IMR-90 (cell line): Measurements from ENCODE around the gene IFNA14. TPM values are rescaled to one million over a fixed set of nuclear protein-coding genes. Genes with fewer than 3 reads are reported as not detected.

Experiments used
- ATAC-seq: fragments of 200-7000 bp; cut with Tn5 transposase; 2 replicates; pipeline ENCODE4 v1.9.1; 2020; ENCODE audit warnings: low read depth, mild to moderate bottlenecking, moderate library complexity
- BruUV-seq: library from RNA; stranded (reverse); fragments of 400-500 nt; replicated peaks from 2 replicates; lab custom pipeline; 2021; lab: Mats Ljungman, UMichigan
- CTCF ChIA-PET: fragments of 300-600 bp; formaldehyde crosslinking; extraction: SDS; loops from one replicate; lab custom pipeline; 2021; ENCODE audit warnings: antibody characterized with exemption; lab: Yijun Ruan, JAX
- POLR2A ChIA-PET: fragments of 300-600 bp; sonication (Branson Sonifier 250); formaldehyde crosslinking; loops from one replicate; lab custom pipeline; 2022; ENCODE audit warnings: antibody characterized with exemption; ENCODE audit not compliant: unreplicated experiment; lab: Charles Lee
- DNase-seq: peaks from one replicate; pipeline ENCODE4 v3.0.0; 2013
- H2AFZ ChIP-seq: replicated peaks from 2 replicates; pipeline ENCODE3; 2013; ENCODE audit warnings: low read length, mild to moderate bottlenecking; ENCODE audit not compliant: poor library complexity
- H2AK5ac ChIP-seq: 2 replicates; pipeline ENCODE4 v1.6.1; 2013; ENCODE audit warnings: low read depth, low read length, inconsistent platforms
- H2AK9ac ChIP-seq: replicated peaks from 2 replicates; pipeline ENCODE3; 2013; ENCODE audit warnings: mild to moderate bottlenecking, low read depth, low read length, moderate library complexity; ENCODE audit not compliant: poor library complexity
- H2BK120ac ChIP-seq: 2 replicates; pipeline ENCODE4 v1.6.1; 2013; ENCODE audit warnings: low read depth, low read length, inconsistent platforms
- H2BK15ac ChIP-seq: 3 replicates; pipeline ENCODE4 v1.6.1; 2013; ENCODE audit warnings: low read depth, low read length, inconsistent platforms
- H2BK20ac ChIP-seq: 2 replicates; pipeline ENCODE4 v1.6.1; 2013; ENCODE audit warnings: low read depth, mild to moderate bottlenecking, inconsistent platforms, low read length, moderate library complexity
- H2BK5ac ChIP-seq: 2 replicates; pipeline ENCODE4 v1.6.1; 2013; ENCODE audit warnings: mild to moderate bottlenecking, low read depth, low read length, inconsistent platforms; ENCODE audit not compliant: poor library complexity, severe bottlenecking
- H3K14ac ChIP-seq: replicated peaks from 2 replicates; pipeline ENCODE4 v1.6.1; 2013; ENCODE audit warnings: low read depth, low read length, inconsistent platforms
- H3K18ac ChIP-seq: 2 replicates; pipeline ENCODE4 v1.6.1; 2013; ENCODE audit warnings: low read depth, low read length, control low read depth
- H3K23ac ChIP-seq: 2 replicates; pipeline ENCODE4 v1.6.1; 2013; ENCODE audit warnings: low read depth, low read length, inconsistent platforms
- H3K27ac ChIP-seq: 2 replicates; pipeline ENCODE4 v1.5.1; 2013; ENCODE audit warnings: mild to moderate bottlenecking, control low read depth, low read length; ENCODE audit not compliant: insufficient read depth
- H3K27me3 ChIP-seq: 2 replicates; pipeline ENCODE4 v1.6.1; 2013; ENCODE audit warnings: low read length; ENCODE audit not compliant: control insufficient read depth, insufficient read depth
- H3K36me3 ChIP-seq: 2 replicates; pipeline ENCODE4 v1.6.1; 2013; ENCODE audit warnings: low read length, mixed read lengths; ENCODE audit not compliant: control insufficient read depth, insufficient read depth
- H3K4ac ChIP-seq: 2 replicates; pipeline ENCODE4 v1.6.1; 2013; ENCODE audit warnings: low read depth, low read length, inconsistent platforms
- H3K4me1 ChIP-seq: 2 replicates; pipeline ENCODE4 v1.6.1; 2013; ENCODE audit warnings: low read length, mixed read lengths; ENCODE audit not compliant: control insufficient read depth, insufficient read depth
- H3K4me2 ChIP-seq: 2 replicates; pipeline ENCODE4 v1.6.1; 2013; ENCODE audit warnings: low read depth, mild to moderate bottlenecking, control low read depth, low read length, moderate library complexity
- H3K4me3 ChIP-seq: 2 replicates; pipeline ENCODE4 v1.5.1; 2013; ENCODE audit warnings: low read depth, mild to moderate bottlenecking, control low read depth, low read length, moderate library complexity; ENCODE audit not compliant: insufficient read depth
- H3K56ac ChIP-seq: 2 replicates; pipeline ENCODE4 v1.6.1; 2013; ENCODE audit warnings: low read length, inconsistent platforms; ENCODE audit not compliant: insufficient read depth; ENCODE audit errors: extremely low read depth
- H3K79me1 ChIP-seq, 2 experiments: 2 replicates each; pipeline ENCODE4 v1.6.1; 2013; ENCODE audit warnings: low read length in 2 of 2, inconsistent platforms in 1 of 2, low read depth in 1 of 2
- H3K9ac ChIP-seq: 2 replicates; pipeline ENCODE4 v1.6.1; 2013; ENCODE audit warnings: low read depth, low read length, control low read depth
- H3K9me1 ChIP-seq: 2 replicates; pipeline ENCODE4 v1.6.1; 2013; ENCODE audit warnings: low read length, inconsistent platforms; ENCODE audit not compliant: insufficient read depth
- H3K9me3 ChIP-seq: 2 replicates; pipeline ENCODE4 v1.6.1; 2013; ENCODE audit warnings: low read length; ENCODE audit not compliant: control insufficient read depth, insufficient read depth
- H4K20me1 ChIP-seq: 2 replicates; pipeline ENCODE4 v1.6.1; 2013; ENCODE audit warnings: low read length, inconsistent platforms; ENCODE audit not compliant: insufficient read depth
- H4K5ac ChIP-seq: 2 replicates; pipeline ENCODE4 v1.6.1; 2013; ENCODE audit warnings: mild to moderate bottlenecking, low read depth, low read length, control low read depth
- H4K8ac ChIP-seq, 2 experiments: 2 replicates each; pipeline ENCODE4 v1.6.1; 2013; ENCODE audit warnings: low read depth in 2 of 2, low read length in 2 of 2, control low read depth in 1 of 2, inconsistent platforms in 1 of 2
- H4K91ac ChIP-seq: 2 replicates; pipeline ENCODE4 v1.6.1; 2013; ENCODE audit warnings: low read depth, low read length, inconsistent platforms; ENCODE audit not compliant: insufficient read depth
- CEBPB ChIP-seq: IDR thresholded peaks from 2 replicates; pipeline ENCODE4 v1.6.1; 2012; ENCODE audit warnings: low read depth, low read length, improper control_type of control experiment
- CTCF ChIP-seq: conservative IDR thresholded peaks from 2 replicates; pipeline ENCODE4 v1.5.1; 2012; ENCODE audit warnings: mild to moderate bottlenecking, low read depth, low read length, improper control_type of control experiment
- ELK1 ChIP-seq: fragments of 150-350 bp; IDR thresholded peaks from 2 replicates; pipeline ENCODE4 v1.6.1; 2016; ENCODE audit warnings: low read depth, mild to moderate bottlenecking, low read length, moderate library complexity, borderline replicate concordance
- FOS ChIP-seq: fragments of 150-350 bp; IDR thresholded peaks from 2 replicates; pipeline ENCODE4 v1.6.1; 2016; ENCODE audit warnings: low read depth, low read length
- RAD21 ChIP-seq: IDR thresholded peaks from 2 replicates; pipeline ENCODE4 v1.6.1; 2012; ENCODE audit warnings: low read length, improper control_type of control experiment
- RCOR1 ChIP-seq: IDR thresholded peaks from 2 replicates; pipeline ENCODE4 v1.6.1; 2012; ENCODE audit warnings: mild to moderate bottlenecking, low read length, improper control_type of control experiment; ENCODE audit not compliant: insufficient replicate concordance
- WGBS, 2 experiments: methylation state at CpG; one replicate each; pipeline versions ENCODE4 v1.1.5 to v1.1.7; 2013; ENCODE audit warnings: missing lambda C conversion rate in 2 of 2; ENCODE audit not compliant: insufficient read length in 1 of 2; ENCODE audit errors: extremely low coverage in 2 of 2; 5-methylcytosine and 5-hydroxymethylcytosine counted together
- dilution Hi-C: fragments of 300-500 bp; cut with HindIII; formaldehyde crosslinking; loops from one replicate; pipeline ENCODE4 v1.14.3; 2018; ENCODE audit warnings: low sequenced_read_pairs; ENCODE audit not compliant: unreplicated experiment
- in situ Hi-C: fragments of 300-500 bp; cut with MboI; formaldehyde crosslinking; loops from 3 replicates; pipeline ENCODE4 v1.14.3; 2019; ENCODE audit warnings: low sequenced_read_pairs, inconsistent platforms, mixed read lengths
- intact Hi-C: fragments of 100-400 bp; cut with micrococcal nuclease; formaldehyde crosslinking; loops from 2 replicates; pipeline ENCODE4 v1.10.0; 2022
- polyA plus RNA-seq, 3 experiments: library from polyadenylated mRNA; depleted of rRNA; stranded (reverse); fragments of >200 nt; gene quantifications; 2 replicates each; pipeline ENCODE4 v1.2.3, GENCODE V29; 2012; ENCODE audit warnings: low replicate concordance in 1 of 3
- total RNA-seq: library from RNA; depleted of rRNA; stranded (reverse); fragments of >200 nt; gene quantifications from 2 replicates; pipeline ENCODE4 v1.2.3, GENCODE V29; 2012

IFNA14 gene
- total and polyA plus RNA-seq, 2 of the 4 experiments (the other 2 are of a cell fraction), result not detected

DNA sequence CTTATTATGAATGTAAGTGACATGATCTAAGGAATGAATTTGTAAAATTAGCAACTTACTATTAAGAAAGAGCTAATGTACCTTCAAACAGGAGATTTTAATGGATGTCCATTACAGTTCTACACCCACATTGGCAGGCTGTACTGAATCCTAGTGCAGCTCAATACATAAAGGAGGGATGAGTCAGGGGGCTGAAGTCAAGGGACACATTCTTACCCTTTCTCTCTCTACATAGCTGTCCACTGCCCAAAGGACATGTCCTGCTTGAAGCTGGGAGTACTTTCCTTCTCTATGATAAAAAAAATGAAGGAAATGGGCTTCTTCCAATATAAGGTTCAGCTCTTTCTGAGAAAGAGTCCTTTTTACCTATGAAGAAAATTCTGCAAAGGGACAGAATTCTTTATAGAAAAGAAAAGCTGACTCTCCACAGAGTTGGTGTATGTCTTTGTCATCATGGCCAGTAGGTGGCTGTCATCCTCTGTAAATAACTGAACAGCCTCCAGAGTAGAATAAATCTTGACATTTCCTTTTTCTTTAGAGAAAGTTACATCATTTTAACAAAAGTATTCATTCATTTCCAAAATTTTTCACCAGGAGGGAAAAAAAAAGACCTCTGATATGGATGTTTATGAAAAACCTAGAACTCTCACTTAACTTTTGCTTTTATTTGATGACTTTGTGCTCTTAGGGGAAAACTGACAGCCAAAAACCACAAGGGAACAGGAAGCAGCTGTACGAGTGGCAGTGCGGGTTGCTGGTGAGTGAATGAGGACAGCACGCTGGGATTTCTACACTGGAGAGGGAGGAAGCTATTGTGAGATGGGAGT, 13.1 kb upstream of the IFNA14 start:
- Histone ChIP-seq H3K27me3 (peaks cover 19% of the 10 kb centered on the region), H4K20me1 (no peaks in the 10 kb centered on the region), H2AFZ (no peak overlapping the region), H3K79me1 (no peaks in the 10 kb centered on the region), H2BK5ac (no peak overlapping the region), H4K8ac (no peak overlapping the region), H3K56ac (no peak overlapping the region), H3K4me2 (peak overlapping the region; percentile 9; the same call in 1 of the 2 replicates), H4K5ac (no peak overlapping the region), H3K14ac (no peak overlapping the region), H2BK120ac (no peak overlapping the region), H3K36me3 (no peaks in the 10 kb centered on the region), H3K9me1 (no peaks in the 10 kb centered on the region), H3K9ac (no peak overlapping the region), H3K4ac (no peak overlapping the region), H3K23ac (no peak overlapping the region), H3K27ac (no peak overlapping the region), H3K4me3 (no peak overlapping the region), H4K91ac (no peak overlapping the region), H2BK15ac (no peak overlapping the region), H2AK5ac (no peak overlapping the region), H3K4me1 (0 out of 2 replicates have a peak, but pooled peaks cover 1% of the 10 kb centered on the region), H3K18ac (no peak overlapping the region), H2BK20ac (no peak overlapping the region), H2AK9ac (no peak overlapping the region), H3K9me3 (no peaks in the 10 kb centered on the region)
- POLR2A ChIA-PET, result interaction anchor here (0.6 kb wide), 1 partner anchor 213 kb away, joined by 3 read pairs; no protein-coding TSS in a partner anchor
- in situ Hi-C loops, result no loop called here
- CTCF ChIA-PET, result interaction anchor here (0.7 to 2.3 kb wide), 7 partner anchors 9 to 1050 kb away, joined by 3 to 10 read pairs (median 4); no protein-coding TSS in a partner anchor
- TF ChIP-seq RCOR1, result no peak
- TF ChIP-seq CEBPB, result no peak
- no peak for TF ChIP-seq ELK1
- 0 out of 2 replicates have a peak, but pooled peaks have one; percentile 17 for TF ChIP-seq RAD21
- peak; percentile 34 for TF ChIP-seq CTCF
- no peak for TF ChIP-seq FOS
- ATAC-seq (peak; percentile 62; the same call in 1 of the 2 replicates), DNase-seq (peak; percentile 14)
- dilution Hi-C loops, result no loop called here
- intact Hi-C loops, result loop anchor here (5.0 kb wide), 1 partner anchor 144 kb away; no protein-coding TSS in a partner anchor
- no TSS peak for BruUV-seq
- WGBS, 2 experiments, result no CpG with 5 or more reads among the region's 3 CpGs
